Urinary bladder (tissue), 4 donors: ENCODE data around the gene RHBDL2. TPM values are rescaled to one million over a fixed set of nuclear protein-coding genes. Genes with fewer than 3 reads are reported as not detected.
"Not testable (repeated sequence)": the region's sequence is repeated elsewhere in the genome, so short reads cannot be mapped to it uniquely, and the experiment has no call there.

Experiments used
- DNase-seq: peaks from one replicate; pipeline ENCODE4 v3.0.0-alpha.2; 2015; ENCODE audit errors: extremely low spot score
- H3K27ac ChIP-seq: one replicate; pipeline ENCODE4 v1.5.1; 2013; ENCODE audit warnings: low read depth, mild to moderate bottlenecking, moderate library complexity
- H3K36me3 ChIP-seq: one replicate; pipeline ENCODE4 v1.6.1; 2013; ENCODE audit warnings: mild to moderate bottlenecking, moderate library complexity; ENCODE audit not compliant: insufficient read depth
- H3K4me1 ChIP-seq: one replicate; pipeline ENCODE4 v1.6.1; 2013; ENCODE audit warnings: mild to moderate bottlenecking, moderate library complexity; ENCODE audit not compliant: insufficient read depth
- H3K4me3 ChIP-seq: one replicate; pipeline ENCODE4 v1.5.1; 2013; ENCODE audit warnings: low read depth, low read length
- WGBS: extraction: QIAGEN DNeasy Blood & Tissue Kit; methylation state at CpG from one replicate; pipeline ENCODE4 v1.1.7; 2013; 5-methylcytosine and 5-hydroxymethylcytosine counted together
- polyA plus RNA-seq: library from polyadenylated mRNA; stranded (reverse); fragments of 200-250 nt; gene quantifications from one replicate; pipeline ENCODE4 v1.2.3, GENCODE V29; 2013
- total RNA-seq: library from RNA; depleted of rRNA; stranded (reverse); fragments of >200 nt; gene quantifications from one replicate; pipeline ENCODE4 v1.2.3, GENCODE V29; 2014
- donor health status: healthy with polysubstance abuse.
- donor health status: healthy.

The RHBDL2 gene, protein sequence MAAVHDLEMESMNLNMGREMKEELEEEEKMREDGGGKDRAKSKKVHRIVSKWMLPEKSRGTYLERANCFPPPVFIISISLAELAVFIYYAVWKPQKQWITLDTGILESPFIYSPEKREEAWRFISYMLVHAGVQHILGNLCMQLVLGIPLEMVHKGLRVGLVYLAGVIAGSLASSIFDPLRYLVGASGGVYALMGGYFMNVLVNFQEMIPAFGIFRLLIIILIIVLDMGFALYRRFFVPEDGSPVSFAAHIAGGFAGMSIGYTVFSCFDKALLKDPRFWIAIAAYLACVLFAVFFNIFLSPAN
- total RNA-seq (6.3 TPM), polyA plus RNA-seq (2.9 TPM)

DNA sequence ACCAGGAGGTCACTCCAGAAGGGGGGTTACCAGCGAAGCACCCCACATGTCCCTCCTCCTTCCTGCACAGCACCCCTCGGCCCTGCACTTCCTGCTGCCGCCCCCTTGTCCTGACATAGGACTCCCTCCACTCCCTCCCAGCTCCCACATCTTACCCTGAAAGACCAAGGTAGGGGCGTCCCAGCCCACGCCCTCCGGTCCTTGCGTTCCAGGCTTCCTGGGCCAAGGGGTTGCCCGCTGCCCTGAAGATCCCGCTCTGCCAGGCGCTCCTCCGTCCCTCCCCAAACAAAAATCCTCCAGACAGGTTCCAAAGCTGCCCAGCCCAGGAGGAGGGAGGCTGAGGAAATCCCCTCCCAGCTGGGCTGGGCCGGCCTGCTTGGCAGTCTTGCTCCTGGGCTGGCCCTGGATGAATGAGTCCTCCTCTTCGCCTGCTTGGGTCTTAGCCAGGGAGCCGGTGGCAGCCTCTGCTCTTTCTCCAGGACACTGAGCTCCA lies at the start of gene RHBDL2:
Gene RHBDL2, minus strand, starts transcription at position 304 of the 493 bp plus-strand sequence. CDS start 22,618 bp downstream, outside the sequence.
- Histone ChIP-seq H3K4me3 (peak within 1 kb of the TSS; percentile 37), H3K27ac (no peak within 1 kb of the TSS), H3K4me1 (no peaks in the 10 kb centered on the region), H3K36me3 (no peaks in the 10 kb centered on the region)
- no peak for DNase-seq
- 20% methylated on average over 14 of the region's 14 CpGs for WGBS

DNA sequence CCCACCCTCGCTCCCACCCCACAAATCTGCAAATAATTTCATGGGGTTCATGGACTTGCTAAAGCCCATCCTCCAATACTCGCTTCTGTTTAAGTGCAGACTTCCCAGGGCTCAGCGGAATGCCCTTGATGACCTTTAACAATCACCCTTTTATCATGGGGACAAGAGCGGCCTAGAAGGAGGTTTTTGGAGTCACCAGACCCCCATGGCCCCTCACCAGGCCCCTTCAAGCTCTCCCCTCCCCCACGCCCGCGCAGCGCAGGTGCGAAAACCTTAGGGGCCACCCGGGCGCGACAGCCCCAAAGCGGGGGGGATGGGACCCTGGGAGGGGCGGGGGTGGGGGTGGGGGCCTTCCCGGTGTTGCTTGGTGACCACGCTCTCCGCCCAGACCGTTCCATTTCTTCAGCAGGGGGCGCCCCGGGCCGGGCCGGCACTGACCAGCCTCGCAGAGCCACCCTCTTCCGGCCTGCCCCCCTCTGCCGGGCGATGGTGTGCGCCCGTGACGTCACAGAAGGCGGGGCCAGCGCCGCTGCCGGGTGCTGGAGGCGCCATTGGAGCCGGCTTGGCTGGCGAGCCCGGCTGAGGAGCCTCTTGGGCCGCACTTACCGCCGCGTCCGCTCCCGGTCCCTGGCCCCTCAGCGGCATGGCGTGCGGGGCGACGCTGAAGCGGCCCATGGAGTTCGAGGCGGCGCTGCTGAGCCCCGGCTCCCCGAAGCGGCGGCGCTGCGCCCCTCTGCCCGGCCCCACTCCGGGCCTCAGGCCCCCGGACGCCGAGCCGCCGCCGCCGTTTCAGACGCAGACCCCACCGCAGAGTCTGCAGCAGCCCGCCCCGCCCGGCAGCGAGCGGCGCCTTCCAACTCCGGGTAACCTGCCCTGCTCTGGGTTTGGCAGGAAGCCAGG lies 49.4 kb upstream of the RHBDL2 start, which contains the start of gene AKIRIN1:
Gene AKIRIN1, plus strand, starts transcription at position 539 of the 900 bp plus-strand sequence. Its CDS starts 105 bp downstream, at position 644.
- Histone ChIP-seq H3K4me3 (peak within 1 kb of the TSS; percentile 100), H3K27ac (peak within 1 kb of the TSS; percentile 93), H3K36me3 (peaks cover 2% of the 10 kb centered on the region), H3K4me1 (no peaks in the 10 kb centered on the region)
- peak; percentile 77 for DNase-seq
- WGBS, result under 1% methylated on average over 76 of the region's 76 CpGs

DNA sequence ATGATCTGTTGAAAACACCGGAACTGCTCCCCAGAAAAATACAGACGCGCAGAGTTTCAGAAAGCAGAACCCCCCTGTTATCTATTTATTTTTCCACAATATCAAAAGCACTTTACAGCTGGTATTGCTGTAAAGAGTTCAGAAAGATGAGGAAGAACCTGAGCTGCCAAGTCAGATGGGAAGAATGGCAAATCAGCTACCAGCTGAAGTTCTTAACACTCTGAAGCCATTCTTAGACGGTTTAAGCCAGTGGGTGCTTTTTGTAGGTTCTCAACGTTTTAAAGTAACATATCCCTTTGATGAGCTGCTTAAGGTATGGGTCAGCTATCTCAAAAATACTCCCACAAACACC lies 48.7 kb upstream of the RHBDL2 start:
- no peak for DNase-seq
- Histone ChIP-seq H3K4me3 (peak overlapping the region; percentile 100), H3K4me1 (no peaks in the 10 kb centered on the region), H3K36me3 (peaks cover 2% of the 10 kb centered on the region), H3K27ac (no peak overlapping the region)
- WGBS, result 17% methylated on average over 5 of the region's 5 CpGs

DNA sequence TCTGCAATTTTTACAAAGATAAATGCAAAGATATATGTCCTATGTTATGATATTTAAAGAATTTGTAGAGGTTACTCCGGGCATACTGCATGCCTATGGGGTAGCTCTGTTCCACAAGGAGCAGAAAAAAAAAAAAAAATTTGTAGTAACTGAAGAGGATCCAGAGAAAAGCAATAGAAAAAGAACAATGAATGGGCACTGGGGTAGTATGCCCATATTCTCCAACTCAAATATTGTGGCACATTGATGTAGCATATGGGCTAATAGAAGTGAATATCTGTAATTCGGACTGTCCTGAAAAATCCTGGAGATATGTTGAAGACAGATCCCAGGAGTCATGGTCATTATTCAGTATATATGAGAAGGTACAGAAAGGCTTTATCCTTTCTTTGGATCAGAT lies 48.3 kb upstream of the RHBDL2 start:
- 63% methylated on average over 2 of the region's 2 CpGs for WGBS

DNA sequence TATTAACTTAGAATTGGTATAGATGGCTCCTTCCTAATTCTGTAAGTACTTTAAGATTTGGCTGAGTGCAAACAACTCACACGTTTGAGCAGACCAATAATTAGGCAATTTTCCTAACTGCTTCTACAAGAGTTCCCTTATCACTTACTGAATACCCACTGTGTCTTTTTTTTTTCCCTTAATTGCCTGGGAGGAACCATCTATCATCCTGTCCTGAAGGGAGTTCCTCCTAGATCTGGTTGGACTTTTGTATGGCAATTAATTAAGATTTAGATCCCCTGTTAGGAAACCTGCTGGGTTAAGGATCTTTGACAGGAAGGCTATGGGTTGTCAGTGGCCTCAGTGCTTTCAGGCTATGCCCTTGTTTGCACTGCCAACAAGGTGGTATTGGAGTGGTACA lies 37.8 kb upstream of the RHBDL2 start:
- 69% methylated on average over 1 of the region's 1 CpG for WGBS
- H3K4me3 ChIP-seq, H3K27ac ChIP-seq, DNase-seq, H3K36me3 ChIP-seq, H3K4me1 ChIP-seq: not testable (repeated sequence)

More for the DNA sequence above, 48.3 kb upstream of the RHBDL2 start:
- DNase-seq, result no peak
- Histone ChIP-seq H3K4me3 (no peak overlapping the region), H3K4me1 (no peaks in the 10 kb centered on the region), H3K36me3 (peaks cover 2% of the 10 kb centered on the region), H3K27ac (no peak overlapping the region)

DNA sequence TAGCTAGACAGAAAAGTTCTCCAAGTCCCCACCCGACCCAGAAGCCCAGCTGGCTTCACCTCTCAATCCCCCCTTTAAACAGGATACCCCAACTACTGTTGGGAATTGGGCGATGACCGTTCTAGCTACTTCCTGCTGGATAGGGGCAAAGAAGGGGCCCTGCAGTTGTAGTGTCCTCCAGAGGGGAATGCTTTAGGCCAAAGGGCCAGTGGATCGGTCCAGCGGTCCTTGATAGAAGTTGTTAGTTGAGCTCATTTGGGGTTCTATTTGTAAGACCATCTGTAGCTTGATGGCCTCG lies 36.6 kb upstream of the RHBDL2 start:
- WGBS, result 91% methylated on average over 6 of the region's 6 CpGs
- not testable (repeated sequence) for H3K27ac ChIP-seq, H3K4me3 ChIP-seq, DNase-seq, H3K4me1 ChIP-seq, H3K36me3 ChIP-seq

DNA sequence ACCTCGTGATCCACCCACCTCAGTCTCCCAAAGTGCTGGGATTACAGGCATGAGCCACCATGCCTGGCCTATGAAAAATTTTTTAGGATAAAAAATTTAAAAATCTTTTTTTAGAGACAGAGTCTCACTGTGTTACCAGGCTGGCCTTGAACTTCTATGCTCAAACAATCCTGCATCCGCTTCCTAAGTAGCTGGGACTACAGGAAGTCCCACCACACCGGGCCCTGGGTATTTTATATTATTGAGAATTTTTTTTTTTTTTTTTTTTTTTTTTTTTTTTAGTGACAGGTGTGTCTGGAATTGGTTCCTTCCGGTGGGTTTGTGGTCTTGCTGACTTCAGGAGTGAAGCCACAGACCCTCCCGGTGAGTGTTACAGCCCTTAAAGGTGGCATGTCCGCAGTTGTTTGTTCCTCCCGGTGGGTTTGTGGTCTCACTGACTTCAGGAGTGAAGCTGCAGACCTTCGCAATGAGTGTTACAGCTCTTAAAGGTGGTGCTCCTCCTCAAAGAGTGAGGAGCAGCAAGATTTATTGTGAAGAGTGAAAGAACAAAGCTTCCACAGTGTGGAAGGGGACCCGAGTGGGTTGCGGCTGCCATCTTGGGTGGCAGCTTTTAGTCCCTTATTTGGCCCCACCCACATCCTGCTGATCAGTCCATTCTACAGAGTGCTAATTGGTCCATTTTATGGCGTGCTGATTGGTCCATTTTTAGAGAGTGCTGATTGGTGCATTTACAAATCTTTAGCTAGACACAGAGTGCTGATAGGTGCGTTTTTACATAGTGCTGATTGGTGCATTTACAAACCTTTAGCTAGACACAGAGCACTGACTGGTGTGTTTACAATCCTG lies 36.0 kb upstream of the RHBDL2 start:
- not testable (repeated sequence) for H3K4me3 ChIP-seq, DNase-seq, H3K36me3 ChIP-seq, H3K27ac ChIP-seq, H3K4me1 ChIP-seq
- 89% methylated on average over 12 of the region's 12 CpGs for WGBS

DNA sequence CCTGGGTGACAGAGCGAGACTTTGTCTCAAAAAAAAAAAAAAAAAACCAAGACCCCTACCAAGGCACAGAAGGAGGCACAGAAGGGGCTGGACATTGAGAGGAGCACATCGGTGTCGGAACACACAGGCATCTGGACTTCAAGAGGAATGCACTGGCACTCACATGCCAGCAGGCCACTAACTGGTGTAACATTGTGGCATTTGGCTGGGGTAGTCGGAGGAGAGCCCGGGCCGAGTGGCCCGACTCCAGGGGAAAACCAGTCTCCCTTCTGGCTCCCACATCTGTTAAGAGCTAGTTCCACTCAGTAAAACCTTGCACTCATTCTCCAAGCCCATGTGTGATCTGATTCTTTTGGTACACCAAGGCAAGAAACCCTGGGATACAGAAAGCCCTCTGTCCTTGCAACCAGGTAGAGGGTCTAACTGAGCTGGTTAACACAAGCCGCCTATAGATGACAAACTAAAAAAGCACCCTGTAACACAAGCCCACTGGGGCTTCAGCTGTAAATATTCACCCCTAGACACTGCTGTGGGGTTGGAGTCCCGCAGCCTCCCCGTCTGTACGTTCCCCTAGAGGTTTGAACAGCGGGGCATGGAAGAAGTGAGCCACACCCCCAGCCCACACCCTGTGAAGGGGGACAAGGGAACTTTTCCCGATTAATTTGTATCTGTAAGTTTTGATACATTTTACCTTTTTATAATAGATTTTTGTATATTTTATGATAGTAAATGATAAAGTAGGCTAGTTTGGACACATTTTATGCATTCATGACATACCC lies 32.2 kb upstream of the RHBDL2 start:
- 76% methylated on average over 13 of the region's 13 CpGs for WGBS
- no peak overlapping the region for H3K4me3 ChIP-seq
- DNase-seq, result no peak
- no peak overlapping the region for H3K27ac ChIP-seq
- H3K36me3 ChIP-seq, result no peaks in the 10 kb centered on the region
- no peaks in the 10 kb centered on the region for H3K4me1 ChIP-seq

DNA sequence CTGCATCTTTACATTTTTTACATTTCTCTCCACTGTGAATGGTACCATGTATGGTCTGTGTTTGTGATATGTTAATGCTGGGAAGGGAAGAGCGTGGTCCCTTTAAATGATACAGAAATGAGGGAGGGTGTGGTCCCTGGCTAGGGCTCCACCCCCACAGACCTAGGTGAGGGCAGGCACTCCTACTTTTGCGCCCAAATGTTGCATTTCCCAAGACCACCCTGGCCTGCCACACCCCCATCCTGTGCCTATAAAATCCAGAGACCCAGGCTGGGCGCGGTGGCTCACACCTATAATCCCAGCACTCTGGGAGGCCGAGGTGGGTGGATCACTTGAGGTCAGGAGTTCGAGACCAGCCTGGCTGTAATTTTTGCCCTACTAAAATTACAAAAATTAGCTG lies 31.5 kb upstream of the RHBDL2 start:
- H3K27ac ChIP-seq, H3K36me3 ChIP-seq, H3K4me1 ChIP-seq, DNase-seq, H3K4me3 ChIP-seq: not testable (repeated sequence)
- WGBS, result 55% methylated on average over 6 of the region's 6 CpGs

DNA sequence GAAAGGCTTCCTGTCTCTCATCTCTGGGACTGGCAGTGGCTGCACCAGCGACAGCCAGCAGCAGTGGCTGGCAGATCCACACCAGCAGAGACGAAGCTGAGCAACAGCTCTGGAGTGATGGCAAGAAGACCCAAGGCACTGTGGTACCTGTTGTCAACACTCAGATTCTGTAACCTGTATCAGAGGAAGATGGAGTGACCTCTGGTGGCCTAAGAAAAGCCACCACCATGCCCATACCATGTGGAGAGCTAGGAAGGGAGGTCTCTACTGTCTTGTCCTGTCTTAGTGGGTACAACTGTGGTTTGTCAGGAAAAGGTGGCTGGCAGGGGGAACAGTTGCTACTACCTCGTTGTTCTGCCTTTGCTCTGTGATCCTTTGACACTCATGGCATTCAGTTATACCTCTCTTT lies 22.5 kb upstream of the RHBDL2 start:
- no peak for DNase-seq
- no peaks in the 10 kb centered on the region for H3K4me1 ChIP-seq

DNA sequence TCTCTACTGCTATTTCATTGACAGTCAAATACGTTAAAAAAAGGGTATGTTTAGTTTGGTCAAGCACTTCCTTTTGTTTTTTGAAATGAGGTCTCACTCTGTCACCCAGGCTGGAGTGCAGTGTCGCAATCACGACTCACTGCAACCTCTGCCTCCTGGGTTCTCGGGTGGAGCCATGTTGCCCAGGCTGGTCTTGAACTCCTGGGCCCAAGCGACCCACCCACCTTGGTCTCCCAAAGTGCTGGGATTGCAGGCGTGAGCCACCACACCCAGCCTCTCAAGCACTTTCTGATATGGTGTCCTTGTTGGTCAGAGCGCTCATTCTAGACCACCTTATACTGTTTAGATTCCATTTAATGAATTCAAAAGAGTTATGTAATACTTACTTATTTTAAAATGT lies 20.9 kb upstream of the RHBDL2 start:
- H3K4me1 ChIP-seq, result no peaks in the 10 kb centered on the region
- H3K36me3 ChIP-seq, result no peaks in the 10 kb centered on the region
- WGBS, result 85% methylated on average over 7 of the region's 7 CpGs
- no peak for DNase-seq
- no peak overlapping the region for H3K4me3 ChIP-seq
- no peak overlapping the region for H3K27ac ChIP-seq

More for the DNA sequence above, 22.5 kb upstream of the RHBDL2 start:
- H3K4me3 ChIP-seq, result no peak overlapping the region
- WGBS, result 64% methylated on average over 3 of the region's 3 CpGs
- no peak overlapping the region for H3K27ac ChIP-seq
- no peaks in the 10 kb centered on the region for H3K36me3 ChIP-seq

DNA sequence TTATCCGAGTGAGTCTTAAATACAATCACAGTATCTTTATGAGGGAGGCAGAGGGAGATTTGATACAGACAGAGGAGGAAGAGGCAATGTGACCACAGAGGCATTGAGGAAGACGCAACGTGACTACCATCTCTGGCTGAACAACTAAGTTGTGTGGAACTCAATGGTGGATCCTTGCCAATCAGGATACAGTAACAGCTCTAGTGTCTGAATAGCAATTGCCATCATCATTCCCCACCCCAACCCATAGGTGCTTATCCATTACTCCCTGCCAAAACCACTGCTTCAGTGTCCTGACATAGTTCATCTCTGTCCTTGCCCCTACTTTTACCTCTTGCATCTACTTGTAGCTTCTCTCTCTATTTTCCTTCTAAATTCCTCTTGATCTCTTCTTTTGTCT lies 20.5 kb upstream of the RHBDL2 start:
- Histone ChIP-seq H3K4me1 (no peaks in the 10 kb centered on the region), H3K36me3 (no peaks in the 10 kb centered on the region), H3K27ac (no peak overlapping the region), H3K4me3 (no peak overlapping the region)
- 60% methylated on average over 3 of the region's 3 CpGs for WGBS
- DNase-seq, result no peak

DNA sequence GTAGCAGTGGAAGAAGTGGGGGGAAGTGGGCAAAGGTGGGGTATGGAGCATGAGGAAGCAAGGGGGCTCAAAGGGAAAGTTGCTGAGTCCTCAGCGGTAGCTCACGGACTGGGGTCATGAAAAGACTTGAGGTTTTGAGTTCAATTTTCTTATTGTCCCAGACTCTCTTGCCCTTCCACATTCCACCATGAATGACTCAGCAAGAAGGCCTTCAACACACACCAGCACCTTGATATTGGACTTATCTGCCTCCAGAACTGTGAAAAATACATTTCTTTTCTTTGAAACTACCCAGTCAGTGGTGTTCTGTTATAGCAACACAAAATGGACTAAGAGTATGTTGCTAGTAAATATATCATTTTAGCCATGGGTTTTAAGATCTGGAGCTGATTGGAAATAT lies 17.3 kb upstream of the RHBDL2 start:
- H3K4me3 ChIP-seq, result no peak overlapping the region
- no peaks in the 10 kb centered on the region for H3K36me3 ChIP-seq
- WGBS, result 89% methylated on average over 2 of the region's 2 CpGs
- no peak for DNase-seq
- no peaks in the 10 kb centered on the region for H3K4me1 ChIP-seq
- no peak overlapping the region for H3K27ac ChIP-seq
